ENCODE results near the gene RNF227.

- TF ChIP-seq POLR2A (IDR thresholded peaks at IDR 0.05): no peak
- TF ChIP-seq, protein P1, sequence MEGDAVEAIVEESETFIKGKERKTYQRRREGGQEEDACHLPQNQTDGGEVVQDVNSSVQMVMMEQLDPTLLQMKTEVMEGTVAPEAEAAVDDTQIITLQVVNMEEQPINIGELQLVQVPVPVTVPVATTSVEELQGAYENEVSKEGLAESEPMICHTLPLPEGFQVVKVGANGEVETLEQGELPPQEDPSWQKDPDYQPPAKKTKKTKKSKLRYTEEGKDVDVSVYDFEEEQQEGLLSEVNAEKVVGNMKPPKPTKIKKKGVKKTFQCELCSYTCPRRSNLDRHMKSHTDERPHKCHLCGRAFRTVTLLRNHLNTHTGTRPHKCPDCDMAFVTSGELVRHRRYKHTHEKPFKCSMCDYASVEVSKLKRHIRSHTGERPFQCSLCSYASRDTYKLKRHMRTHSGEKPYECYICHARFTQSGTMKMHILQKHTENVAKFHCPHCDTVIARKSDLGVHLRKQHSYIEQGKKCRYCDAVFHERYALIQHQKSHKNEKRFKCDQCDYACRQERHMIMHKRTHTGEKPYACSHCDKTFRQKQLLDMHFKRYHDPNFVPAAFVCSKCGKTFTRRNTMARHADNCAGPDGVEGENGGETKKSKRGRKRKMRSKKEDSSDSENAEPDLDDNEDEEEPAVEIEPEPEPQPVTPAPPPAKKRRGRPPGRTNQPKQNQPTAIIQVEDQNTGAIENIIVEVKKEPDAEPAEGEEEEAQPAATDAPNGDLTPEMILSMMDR (IDR thresholded peaks at IDR 0.05): no peak
Measured at GRCh38 chr17:7961421-7961820, 45.3 kb upstream of the RNF227 start.
